ENCODE results near the gene SERPINB13.

The SERPINB13 gene

GRCh38 chr18:63606526-63606925, 19.4 kb downstream of the SERPINB13 start:
- H2AFZ ChIP-seq (ENCODE audit: low read depth, low read length, severe bottlenecking), result no peak overlapping the region
- H3K4me2 ChIP-seq (ENCODE audit: low read depth, low read length, poor library complexity, severe bottlenecking), result no peak overlapping the region
- H3K9me2 ChIP-seq (replicated peaks; ENCODE audit: insufficient read depth, low read length), result no peaks in the 10 kb centered on the region
- no peak overlapping the region for H3K4me3 ChIP-seq (ENCODE audit: insufficient read depth, low read length, poor library complexity, severe bottlenecking)
- TF ChIP-seq EZH2phosphoT487 (conservative IDR thresholded peaks at IDR 0.05; ENCODE audit: low read length) (no peak), CTCF (IDR thresholded peaks at IDR 0.05; ENCODE audit: insufficient read depth, low read length, poor library complexity, severe bottlenecking) (no peak)
- H3F3A ChIP-seq (ENCODE audit: insufficient read depth), result no peaks in the 10 kb centered on the region
- no peak overlapping the region for H3K27ac ChIP-seq (ENCODE audit: low read depth, low read length)
- no peaks in the 10 kb centered on the region for H4K20me1 ChIP-seq (ENCODE audit: low read depth, low read length)
- H3K9ac ChIP-seq (ENCODE audit: low read length), result no peak overlapping the region
- no peaks in the 10 kb centered on the region for H3K36me3 ChIP-seq (ENCODE audit: low read length)
- no peaks in the 10 kb centered on the region for H3K79me2 ChIP-seq (ENCODE audit: insufficient read depth, low read length)
- no peaks in the 10 kb centered on the region for H3K27me3 ChIP-seq (ENCODE audit: low read length)
- no peaks in the 10 kb centered on the region for H3K9me3 ChIP-seq (ENCODE audit: insufficient read depth, low read length)

- Histone ChIP-seq H2AFZ (ENCODE audit: low read depth, low read length, severe bottlenecking) (no peak overlapping the region), H3K79me2 (ENCODE audit: insufficient read depth, low read length) (no peaks in the 10 kb centered on the region), H3K27me3 (ENCODE audit: low read length) (no peaks in the 10 kb centered on the region), H3K36me3 (ENCODE audit: low read length) (no peaks in the 10 kb centered on the region), H3K27ac (ENCODE audit: low read depth, low read length) (no peak overlapping the region), H3K9ac (ENCODE audit: low read length) (no peak overlapping the region), H4K20me1 (ENCODE audit: low read depth, low read length) (no peaks in the 10 kb centered on the region), H3K4me3 (ENCODE audit: insufficient read depth, low read length, poor library complexity, severe bottlenecking) (no peak overlapping the region), H3K9me3 (ENCODE audit: insufficient read depth, low read length) (no peaks in the 10 kb centered on the region), H3F3A (ENCODE audit: insufficient read depth) (no peaks in the 10 kb centered on the region), H3K4me2 (ENCODE audit: low read depth, low read length, poor library complexity, severe bottlenecking) (no peak overlapping the region), H3K9me2 (replicated peaks; ENCODE audit: insufficient read depth, low read length) (no peaks in the 10 kb centered on the region)
- TF ChIP-seq CTCF (IDR thresholded peaks at IDR 0.05; ENCODE audit: insufficient read depth, low read length, poor library complexity, severe bottlenecking) (no peak), EZH2phosphoT487 (conservative IDR thresholded peaks at IDR 0.05; ENCODE audit: low read length) (no peak)
These were observed 26.3 kb downstream of the SERPINB13 start for GRCh38 chr18:63613420-63613819.

GRCh38 chr18:63617049-63617914, 30.1 kb downstream of the SERPINB13 start:
- H3K9ac ChIP-seq (ENCODE audit: low read length), result no peak overlapping the region
- TF ChIP-seq EZH2phosphoT487 (conservative IDR thresholded peaks at IDR 0.05; ENCODE audit: low read length), result no peak
- TF ChIP-seq CTCF (IDR thresholded peaks at IDR 0.05; ENCODE audit: insufficient read depth, low read length, poor library complexity, severe bottlenecking), result no peak

More at GRCh38 chr18:63617049-63617914, 30.1 kb downstream of the SERPINB13 start:
- H2AFZ ChIP-seq (ENCODE audit: low read depth, low read length, severe bottlenecking), result no peak overlapping the region
- no peaks in the 10 kb centered on the region for H3K27me3 ChIP-seq (ENCODE audit: low read length)
- no peaks in the 10 kb centered on the region for H3K79me2 ChIP-seq (ENCODE audit: insufficient read depth, low read length)
- H4K20me1 ChIP-seq (ENCODE audit: low read depth, low read length), result no peaks in the 10 kb centered on the region
- no peaks in the 10 kb centered on the region for H3K9me2 ChIP-seq (replicated peaks; ENCODE audit: insufficient read depth, low read length)
- H3K4me3 ChIP-seq (ENCODE audit: insufficient read depth, low read length, poor library complexity, severe bottlenecking), result no peak overlapping the region
- no peak overlapping the region for H3K4me2 ChIP-seq (ENCODE audit: low read depth, low read length, poor library complexity, severe bottlenecking)
- no peaks in the 10 kb centered on the region for H3F3A ChIP-seq (ENCODE audit: insufficient read depth)
- no peaks in the 10 kb centered on the region for H3K9me3 ChIP-seq (ENCODE audit: insufficient read depth, low read length)
- H3K36me3 ChIP-seq (ENCODE audit: low read length), result no peaks in the 10 kb centered on the region
- H3K27ac ChIP-seq (ENCODE audit: low read depth, low read length), result no peak overlapping the region
